Stimulated activated CD8-positive, alpha-beta memory T cell treated with anti-CD3 and anti-CD28 coated beads, Interleukin-15, amount 100 ng/mL, for 24 hours (primary cell): Measurements from ENCODE around the gene DUSP8.
A peak's percentile ranks its signal among the peaks of the same experiment; 100 is the strongest.
"Not testable (repeated sequence)": the region's sequence is repeated elsewhere in the genome, so short reads cannot be mapped to it uniquely, and the experiment has no call there.

Source experiments
- DNase-seq: peaks from one replicate; pipeline ENCODE4 v3.0.0-alpha.2; 2020; ENCODE audit warnings: low read depth

DUSP8 gene

GRCh38 chr11:1572197-1573076 lies at the start of gene DUSP8:
TSS of gene DUSP8 (minus strand) at chr11:1572271. CDS start at chr11:1565826, 6,445 bp downstream.
- peak; percentile 81 for DNase-seq

- no peak for DNase-seq
Observed at GRCh38 chr11:1619449-1619848, 47.4 kb upstream of the DUSP8 start.

GRCh38 chr11:1618231-1618630 lies 46.2 kb upstream of the DUSP8 start:
- no peak for DNase-seq

DNA sequence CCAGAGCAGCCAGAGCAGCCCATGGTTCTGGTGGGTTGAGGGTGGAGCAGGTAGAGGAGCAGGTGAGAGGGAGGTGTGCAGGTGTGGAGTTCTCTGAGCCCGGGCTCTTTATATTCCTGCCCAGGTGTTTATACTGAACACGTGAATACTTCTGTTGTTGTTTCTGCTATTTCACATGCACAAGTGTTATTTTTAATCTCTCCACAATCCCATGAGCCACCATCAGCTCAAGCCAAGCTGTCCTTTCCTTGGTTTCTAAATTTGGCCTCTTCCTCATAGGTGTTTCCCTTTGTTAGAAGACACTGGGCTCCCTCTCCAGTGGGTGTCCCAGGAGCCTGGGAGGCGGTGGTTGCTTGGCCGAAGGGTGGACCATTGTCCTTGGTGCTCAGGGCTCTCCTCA lies 36.3 kb upstream of the DUSP8 start, which contains the start of gene KRTAP5-3:
Gene KRTAP5-3 (minus strand): TSS at position 101 of the 400 bp plus-strand sequence. CDS start 78 bp downstream, at position 23.
- DNase-seq = no peak

GRCh38 chr11:1607901-1608300 lies 35.8 kb upstream of the DUSP8 start:
- DNase-seq = not testable (repeated sequence)

DNA sequence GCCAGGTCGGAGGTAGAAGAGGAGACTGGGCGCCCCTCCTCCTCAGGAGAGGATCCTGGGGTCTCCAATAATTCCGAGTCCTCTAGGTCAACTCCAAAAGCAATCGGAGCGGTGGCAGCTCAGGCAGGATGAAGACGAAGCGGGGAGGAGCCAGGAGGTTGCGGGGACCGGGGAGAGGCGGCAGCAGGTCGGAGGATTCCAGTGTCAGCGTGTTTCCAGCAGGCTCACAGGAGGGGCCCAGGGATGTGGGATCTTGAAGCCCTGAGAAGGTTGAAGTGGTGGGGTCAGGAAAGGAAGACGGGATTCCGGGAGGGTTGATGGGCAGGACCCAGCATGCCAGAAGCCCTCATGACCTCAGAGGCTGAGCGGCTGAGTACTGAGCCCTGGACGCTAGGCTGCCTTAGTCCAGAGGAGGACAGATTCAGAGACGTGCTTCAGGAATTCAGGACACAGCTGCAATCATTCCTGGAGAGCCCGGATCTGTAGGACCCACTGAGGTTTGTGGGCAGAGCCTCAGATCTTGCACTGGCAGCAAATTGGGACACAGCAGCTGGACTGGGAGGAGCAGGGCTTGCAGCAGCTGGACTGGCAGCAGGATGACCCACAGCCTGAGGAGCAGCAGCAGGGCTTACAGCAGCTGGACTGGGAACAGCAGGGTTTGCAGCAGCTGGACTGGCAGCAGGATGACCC lies 35.2 kb upstream of the DUSP8 start:
- DNase-seq = not testable (repeated sequence)

- not testable (repeated sequence) for DNase-seq
Observed at GRCh38 chr11:1605923-1606322, 33.9 kb upstream of the DUSP8 start.

DNA sequence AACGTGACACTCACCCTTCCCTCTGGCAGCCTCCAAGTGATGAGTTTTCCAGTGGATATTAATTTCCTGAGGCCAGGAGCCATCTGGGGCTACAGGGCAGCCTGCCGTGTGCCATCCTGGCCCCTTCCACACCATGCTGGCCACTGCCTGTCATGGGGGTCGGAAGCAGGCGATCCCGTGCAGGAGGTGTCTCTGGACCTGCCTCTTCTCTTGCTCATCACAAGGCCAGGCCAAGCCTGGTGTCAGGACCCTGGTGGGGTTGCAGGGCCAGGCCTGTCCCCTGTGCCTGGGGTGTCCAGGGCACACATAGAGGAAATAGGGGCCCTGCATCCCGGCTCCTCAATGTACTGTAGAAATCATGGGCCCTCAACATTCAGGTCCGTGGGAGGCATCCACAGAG lies 32.6 kb upstream of the DUSP8 start:
- no peak for DNase-seq

GRCh38 chr11:1604181-1604580 lies 32.1 kb upstream of the DUSP8 start:
- no peak for DNase-seq

GRCh38 chr11:1603629-1604028 lies 31.6 kb upstream of the DUSP8 start:
- no peak for DNase-seq

DNA sequence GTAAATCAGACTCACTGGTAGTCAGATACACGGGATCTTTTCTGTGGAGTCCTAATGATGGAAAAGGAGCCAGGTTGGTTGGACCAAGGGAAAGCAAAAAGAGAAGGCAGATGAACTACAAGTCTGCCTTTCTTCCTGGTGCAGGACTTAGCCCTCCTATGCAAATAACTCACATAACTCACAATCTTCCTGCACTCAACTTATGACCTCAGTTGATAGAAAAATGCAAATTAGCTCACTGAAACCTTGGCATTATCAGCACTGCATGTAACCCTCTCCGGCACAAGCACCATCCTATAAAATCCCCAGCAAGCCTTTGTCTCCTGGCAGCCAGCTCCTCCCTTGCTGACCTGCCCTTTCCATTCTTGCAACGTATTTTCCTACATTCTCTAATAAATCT lies 29.6 kb upstream of the DUSP8 start:
- not testable (repeated sequence) for DNase-seq

DNA sequence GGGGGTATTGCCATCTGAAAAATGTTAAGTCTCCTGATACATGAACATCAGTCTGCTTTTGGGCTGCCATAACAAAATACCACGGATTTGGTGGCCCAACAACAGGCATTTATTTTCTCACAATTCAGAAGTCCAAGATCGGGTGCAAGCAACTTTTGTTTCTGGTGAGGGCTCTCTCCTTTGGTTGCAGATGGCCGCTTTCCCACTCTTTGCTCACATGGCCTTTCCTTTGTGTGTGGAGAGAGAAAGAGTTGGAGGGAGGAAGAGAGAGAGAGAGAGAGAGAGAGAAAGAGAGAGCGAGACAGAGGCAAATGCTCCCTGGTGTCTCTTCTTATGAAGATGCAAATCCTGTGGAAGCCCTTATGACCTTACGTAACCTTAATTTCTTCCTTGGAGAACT lies 28.6 kb upstream of the DUSP8 start:
- DNase-seq = no peak

GRCh38 chr11:1598816-1599215 lies 26.7 kb upstream of the DUSP8 start:
- no peak for DNase-seq

DNA sequence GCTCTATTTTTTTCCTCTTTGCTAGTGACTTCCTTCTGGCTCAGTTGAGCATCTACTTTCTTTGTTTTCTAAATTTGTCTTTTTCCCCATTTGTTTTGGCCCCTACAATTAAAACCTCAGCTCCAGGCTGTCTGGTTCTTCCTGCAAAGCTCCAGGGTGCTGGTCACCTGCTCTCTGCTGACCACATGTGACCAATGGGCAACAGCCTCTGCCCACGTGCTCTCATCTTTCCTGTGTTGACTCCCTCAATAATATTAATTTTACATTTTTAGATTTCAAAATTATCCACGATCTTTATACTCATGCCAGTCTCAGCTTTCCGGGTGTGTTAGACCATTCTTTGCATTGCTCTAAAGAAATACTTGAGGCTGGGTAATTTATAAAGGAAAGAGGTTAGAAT lies 26.3 kb upstream of the DUSP8 start:
- not testable (repeated sequence) for DNase-seq

DNA sequence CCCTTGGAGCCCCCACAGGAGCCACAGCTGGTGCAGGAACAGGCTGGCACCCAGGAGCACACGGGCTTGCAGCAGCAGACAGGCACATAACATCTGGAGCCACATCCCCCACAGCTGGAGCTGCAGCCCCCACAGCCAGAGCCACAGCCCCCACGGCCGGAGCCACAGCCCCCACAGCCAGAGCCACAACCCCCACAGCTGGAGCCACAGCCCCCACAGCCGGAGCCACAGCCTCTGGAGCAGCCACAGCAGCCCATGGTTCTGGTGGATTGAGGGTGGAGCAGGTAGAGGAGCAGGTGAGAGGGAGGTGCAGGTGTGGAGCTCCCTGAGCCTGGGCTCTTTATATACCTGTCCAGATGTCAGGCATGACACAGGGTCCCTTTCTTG lies 25.9 kb upstream of the DUSP8 start, which contains the start of gene KRTAP5-2:
Gene KRTAP5-2 (minus strand): TSS at position 301 of the 387 bp plus-strand sequence. CDS start 44 bp downstream, at position 257.
- DNase-seq = no peak

DNA sequence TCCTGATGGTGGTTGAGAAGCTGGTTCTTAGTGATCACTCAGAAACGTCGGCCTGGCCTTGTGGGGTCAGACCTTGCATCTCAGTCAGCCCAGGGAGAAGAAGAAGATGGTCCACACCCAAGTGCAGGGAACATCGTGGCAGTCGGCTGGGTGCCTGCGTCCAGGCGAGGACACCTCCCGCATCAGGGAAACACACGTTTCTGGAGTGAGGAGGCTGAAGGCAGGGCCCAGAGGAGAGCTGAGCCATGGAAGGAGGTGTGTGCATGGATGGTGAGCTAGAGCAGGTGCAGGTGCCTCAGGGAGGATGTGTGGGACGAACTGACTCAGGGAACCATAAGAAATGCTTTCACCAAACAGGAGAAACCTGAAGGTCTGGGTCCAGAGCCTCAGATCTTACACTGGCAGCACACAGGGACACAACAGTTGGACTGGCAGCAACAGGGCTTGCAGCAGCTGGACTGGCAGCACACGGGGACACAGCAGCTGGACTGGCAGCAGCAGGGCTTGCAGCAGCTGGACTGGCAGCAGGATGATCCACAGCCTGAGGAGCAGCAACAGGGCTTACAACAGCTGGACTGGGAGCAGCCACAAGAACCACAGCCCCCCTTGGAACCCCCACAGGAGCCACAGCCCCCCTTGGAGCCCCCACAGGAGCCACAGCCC lies 25.4 kb upstream of the DUSP8 start:
- DNase-seq = no peak

- DNase-seq = not testable (repeated sequence)
Observed at GRCh38 chr11:1596576-1597121, 24.6 kb upstream of the DUSP8 start.

- DNase-seq = not testable (repeated sequence)
Observed at GRCh38 chr11:1595994-1596575, 24.0 kb upstream of the DUSP8 start.

- no peak for DNase-seq
Observed at GRCh38 chr11:1592628-1593027, 20.6 kb upstream of the DUSP8 start.

- DNase-seq = no peak
Observed at GRCh38 chr11:1589996-1590395, 17.9 kb upstream of the DUSP8 start.

DNA sequence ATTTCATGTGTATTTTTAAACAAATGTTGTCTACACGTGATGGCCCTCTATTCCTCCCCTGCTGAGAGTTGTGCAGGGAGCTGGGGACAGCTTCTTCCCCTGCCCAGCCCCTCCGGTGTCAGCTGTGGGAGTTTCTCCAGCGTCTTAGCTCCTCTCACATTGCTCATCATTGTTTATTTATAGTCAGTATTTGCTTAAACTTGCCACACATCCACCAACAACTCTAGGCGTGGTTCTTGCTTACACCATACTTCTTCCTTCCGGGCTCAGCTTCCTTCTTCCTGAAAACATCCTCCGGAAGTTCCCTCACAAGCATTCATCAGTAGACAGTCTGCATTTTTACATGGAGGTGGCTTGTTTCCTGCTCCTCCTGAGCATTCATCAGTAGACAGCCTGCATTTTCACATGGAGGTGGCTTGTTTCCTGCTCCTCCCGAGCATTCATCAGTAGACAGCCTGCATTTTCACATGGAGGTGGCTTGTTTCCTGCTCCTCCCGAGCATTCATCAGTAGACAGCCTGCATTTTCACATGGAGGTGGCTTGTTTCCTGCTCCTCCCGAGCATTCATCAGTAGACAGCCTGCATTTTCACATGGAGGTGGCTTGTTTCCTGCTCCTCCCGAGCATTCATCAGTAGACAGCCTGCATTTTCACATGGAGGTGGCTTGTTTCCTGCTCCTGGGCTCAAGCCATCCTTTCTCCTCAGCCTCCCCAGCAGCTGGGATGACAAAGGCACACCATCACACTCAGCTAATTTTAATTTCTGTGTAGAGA lies 17.3 kb upstream of the DUSP8 start:
- DNase-seq = not testable (repeated sequence)
